ENCODE measurements around the gene CAPNS1.
A peak's percentile ranks its signal among the peaks of the same experiment; 100 is the strongest.
"Not testable (repeated sequence)": the region's sequence is repeated elsewhere in the genome, so short reads cannot be mapped to it uniquely, and the experiment has no call there.

CAPNS1 gene

GRCh38 chr19:36151144-36152018 is 11.5 kb downstream of the CAPNS1 start:
- DNase-seq, result peak; percentile 84

- no peak for DNase-seq
Observed at GRCh38 chr19:36152019-36152351, 12.1 kb downstream of the CAPNS1 start.

GRCh38 chr19:36152352-36153091 is 12.7 kb downstream of the CAPNS1 start, which contains the start of gene COX7A1:
COX7A1 (minus strand) TSS chr19:36152447; CDS start chr19:36152407, 40 bp downstream.
- DNase-seq, result peak; percentile 86

DNA sequence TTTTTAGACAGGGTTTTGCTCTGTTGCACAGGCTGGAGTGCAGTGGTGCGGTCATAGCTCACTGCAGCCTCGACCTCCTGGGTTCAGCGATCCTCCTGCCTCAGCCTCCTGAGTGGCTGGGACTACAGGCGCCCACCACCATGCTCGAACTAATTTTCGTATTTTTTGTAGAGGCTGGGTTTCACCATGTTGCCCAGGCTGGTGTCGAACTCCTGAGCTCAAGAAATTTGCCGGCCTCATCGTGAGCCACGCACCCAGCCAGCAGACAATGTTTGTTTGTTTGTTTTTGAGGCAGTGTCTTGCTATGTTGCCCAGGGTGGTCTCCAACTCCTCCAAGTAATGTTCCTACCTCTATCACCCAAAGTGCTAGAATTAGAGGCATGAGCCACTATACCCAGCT is 13.3 kb downstream of the CAPNS1 start:
- DNase-seq, result no peak

DNA sequence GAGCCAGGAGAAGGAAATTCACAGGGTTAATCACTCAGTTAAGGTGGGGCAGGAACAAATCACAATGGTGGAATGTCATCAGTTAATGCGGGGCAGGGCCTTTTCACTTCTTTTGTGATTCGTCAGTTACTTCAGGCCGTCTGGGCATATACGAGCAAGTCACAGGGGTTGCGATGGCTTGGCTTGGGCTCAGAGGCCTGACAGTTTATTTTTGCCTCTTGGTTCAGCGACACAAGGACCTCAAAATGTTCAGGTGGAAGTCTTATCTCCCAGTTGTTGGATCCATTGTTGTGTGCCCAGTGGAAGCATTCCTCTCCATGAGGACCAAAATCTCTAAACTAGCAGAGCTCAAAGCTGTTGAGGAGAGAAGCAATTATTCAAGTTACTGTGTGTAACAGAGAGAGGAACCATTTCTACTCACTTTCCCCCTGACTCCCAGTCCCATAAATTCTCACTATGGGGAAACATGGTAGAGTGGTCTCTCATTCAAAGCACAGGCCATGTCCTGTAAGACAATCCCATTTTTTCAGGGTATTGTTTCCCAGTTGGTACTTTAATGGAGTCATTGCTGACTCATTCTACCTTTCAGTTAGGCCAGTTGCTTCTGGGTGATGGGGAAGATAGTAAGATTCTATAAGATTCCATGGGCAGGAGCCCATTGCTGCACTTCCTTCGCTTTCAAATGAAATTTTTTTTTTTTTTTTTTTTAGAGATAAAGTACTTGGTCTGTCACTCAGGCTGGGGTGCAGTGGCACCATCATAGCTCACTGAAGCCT is 21.1 kb downstream of the CAPNS1 start:
- no peak for DNase-seq

- DNase-seq, result no peak
Observed at GRCh38 chr19:36163813-36164212, 23.9 kb downstream of the CAPNS1 start.

DNA sequence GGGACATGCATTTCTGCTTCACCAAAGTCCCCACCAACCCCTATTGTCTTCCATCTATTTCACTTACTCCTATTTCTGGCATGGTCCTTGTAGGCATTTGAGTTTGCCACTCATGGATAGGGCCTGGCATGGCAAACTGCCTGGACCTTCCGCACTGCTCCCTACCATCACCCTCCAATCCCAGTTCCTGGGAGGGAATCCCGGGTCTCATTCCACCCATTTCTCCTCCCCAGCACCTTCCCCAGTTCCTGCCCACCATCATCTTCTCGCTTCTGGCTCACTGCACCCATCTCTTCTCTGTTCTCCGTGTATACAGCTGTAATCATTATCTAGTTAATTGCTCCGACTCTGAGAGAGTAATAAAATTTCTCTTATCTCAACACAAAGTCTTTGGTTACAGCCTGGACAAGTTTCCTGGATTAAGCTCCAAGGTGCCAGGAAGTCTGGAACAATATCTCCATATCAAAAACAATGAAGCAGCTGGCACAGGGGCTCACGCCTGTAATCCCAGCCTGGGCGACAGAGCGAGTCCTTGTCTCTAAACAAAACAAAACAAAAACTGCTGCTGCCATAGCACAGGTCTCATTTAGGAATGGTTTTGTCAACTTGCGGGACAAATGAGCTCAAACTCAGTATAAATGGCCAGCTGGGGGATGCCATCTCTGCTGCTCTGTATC is 29.4 kb downstream of the CAPNS1 start:
- DNase-seq, result peak; percentile 46

GRCh38 chr19:36172852-36173251 is 33.0 kb downstream of the CAPNS1 start:
- DNase-seq, result no peak

DNA sequence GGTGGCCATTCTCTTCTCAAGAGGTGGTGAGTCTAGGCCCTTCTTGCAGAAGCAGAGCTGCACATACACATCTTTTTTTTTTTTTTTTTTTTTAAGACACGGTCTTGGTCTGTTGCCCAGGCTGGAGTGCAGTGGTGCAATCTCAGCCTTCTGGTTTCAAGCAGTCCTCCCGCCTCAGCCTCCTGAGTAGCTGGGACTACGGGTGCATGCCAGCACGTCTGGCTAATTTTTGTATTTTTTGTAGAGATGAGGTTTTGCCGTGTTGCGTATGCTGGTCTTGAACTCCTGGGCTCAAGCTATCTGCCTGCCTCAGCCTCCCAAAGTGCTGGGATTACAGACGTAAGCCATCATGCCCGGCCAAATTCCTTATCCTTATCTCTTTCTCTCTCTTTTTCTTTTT is 34.0 kb downstream of the CAPNS1 start:
- not testable (repeated sequence) for DNase-seq

- DNase-seq, result not testable (repeated sequence)
Observed at GRCh38 chr19:36179077-36179476, 39.2 kb downstream of the CAPNS1 start.

DNA sequence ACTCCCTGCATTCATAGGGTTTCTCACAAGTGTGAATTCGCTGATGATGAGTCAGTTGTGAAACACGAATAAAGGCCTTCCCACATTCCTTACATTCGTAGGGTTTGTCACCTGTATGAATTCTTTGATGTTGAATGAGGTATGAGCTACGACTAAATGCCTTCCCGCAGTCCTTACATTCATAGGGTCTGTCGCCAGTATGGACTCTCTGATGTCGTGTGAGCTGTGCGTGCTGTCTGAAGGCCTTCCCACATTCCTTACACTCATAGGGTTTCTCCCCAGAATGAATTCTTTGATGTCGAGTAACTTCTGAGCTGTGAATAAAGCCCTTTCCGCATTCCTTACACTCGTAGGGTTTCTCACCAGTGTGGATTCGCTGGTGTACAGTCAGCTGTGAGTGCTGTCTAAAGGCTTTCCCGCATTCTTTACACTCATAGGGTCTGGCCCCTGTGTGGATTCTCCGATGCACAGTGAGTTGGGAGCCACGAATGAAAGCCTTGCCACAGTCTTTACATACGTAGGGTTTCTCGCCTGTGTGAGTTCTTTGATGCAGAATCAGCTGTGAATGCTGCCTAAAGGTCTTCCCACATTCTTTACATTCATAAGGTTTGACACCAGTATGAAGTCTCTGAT is 42.9 kb downstream of the CAPNS1 start:
- DNase-seq, result no peak

- no peak for DNase-seq
Observed at GRCh38 chr19:36183245-36183628, 43.4 kb downstream of the CAPNS1 start.

- not testable (repeated sequence) for DNase-seq
Observed at GRCh38 chr19:36186722-36187121, 46.9 kb downstream of the CAPNS1 start.

GRCh38 chr19:36196249-36196648 is 56.4 kb downstream of the CAPNS1 start:
- DNase-seq, result no peak

GRCh38 chr19:36198119-36198518 is 58.3 kb downstream of the CAPNS1 start:
- DNase-seq, result no peak
